ENCODE measurements around the gene TESPA1.
"Not testable (repeated sequence)": the region's sequence is repeated elsewhere in the genome, so short reads cannot be mapped to it uniquely, and the experiment has no call there.

The TESPA1 gene

DNA sequence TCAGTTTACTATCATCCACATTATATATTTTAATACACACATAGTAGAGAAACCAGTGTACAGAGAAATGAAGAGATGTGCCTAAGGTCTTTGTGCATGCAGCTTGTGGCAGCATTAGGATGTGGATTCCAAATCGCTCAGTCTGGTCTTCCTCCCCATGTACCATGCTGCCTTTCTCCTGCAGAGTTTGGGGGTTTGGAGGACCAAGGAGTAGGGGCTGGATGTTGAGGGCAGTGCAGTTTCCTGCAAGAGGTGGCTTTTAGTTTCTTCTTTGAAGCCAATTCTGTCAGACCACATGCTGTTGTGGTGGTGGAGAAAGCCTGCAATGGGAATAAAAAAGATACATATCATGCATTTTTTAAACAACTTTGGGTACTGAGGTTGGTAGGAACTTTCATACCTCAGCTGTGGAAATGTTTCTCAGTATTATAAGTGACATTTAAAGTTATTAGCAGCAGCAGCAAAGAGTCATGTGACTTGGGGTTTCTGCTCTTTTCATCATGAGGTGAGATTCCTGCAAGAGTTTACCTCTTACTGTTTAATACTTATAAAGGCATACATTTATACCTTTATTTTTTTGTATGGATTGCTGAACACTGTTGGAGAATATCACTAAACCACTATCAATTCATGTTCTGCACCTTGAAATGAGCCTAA is 34.4 kb downstream of the TESPA1 start:
- Histone ChIP-seq H3K27ac (ENCODE audit: low read depth, low read length) (no peak overlapping the region), H3K9ac (ENCODE audit: low read depth in 1 of 2, low read length in 2 of 2) (no peak overlapping the region), H3K27me3 (ENCODE audit: control insufficient read depth in 1 of 2, insufficient read depth in 2 of 2, low read length in 2 of 2) (no peaks in the 10 kb centered on the region), H3K9me3 (ENCODE audit: control insufficient read depth in 1 of 2, low read length in 2 of 2) (no peaks in the 10 kb centered on the region), H3K4me3 (ENCODE audit: low read depth in 1 of 2, low read length in 2 of 2) (no peak overlapping the region), H3K36me3 (ENCODE audit: control insufficient read depth in 1 of 2, insufficient read depth in 2 of 2, low read length in 2 of 2) (no peaks in the 10 kb centered on the region), H3K4me1 (ENCODE audit: control insufficient read depth in 1 of 2, insufficient read depth in 2 of 2, low read length in 2 of 2) (no peaks in the 10 kb centered on the region)

DNA sequence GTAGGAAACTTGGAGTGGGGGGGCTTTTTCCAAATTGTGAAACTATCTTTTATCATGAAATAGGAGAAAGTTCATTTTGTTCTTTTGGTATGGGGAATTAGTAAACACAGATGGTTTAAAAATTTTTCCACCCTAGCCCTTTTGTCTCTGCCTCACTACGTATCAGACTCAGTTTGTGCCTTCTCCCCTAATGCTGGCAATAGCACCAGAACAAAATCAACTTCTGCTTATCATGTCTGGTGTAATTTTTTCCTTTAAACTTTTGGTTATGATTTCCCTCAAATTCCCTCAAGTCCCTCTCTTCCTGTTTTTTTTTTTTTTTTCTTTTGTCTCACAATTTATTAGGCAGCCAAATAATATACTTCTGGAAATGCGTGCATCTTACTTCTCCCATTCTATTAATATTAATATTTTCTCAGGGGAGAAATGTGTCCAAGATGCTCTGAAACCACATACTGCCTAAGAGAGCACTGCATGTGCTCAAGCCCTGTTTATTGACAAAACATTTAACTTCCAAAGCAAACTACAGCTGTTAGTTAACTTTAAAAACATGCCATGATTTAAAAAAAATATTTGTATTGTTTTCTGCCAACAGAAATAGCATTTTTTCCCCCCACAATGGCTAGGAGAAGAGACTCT is 35.4 kb downstream of the TESPA1 start:
- Histone ChIP-seq H3K4me3 (ENCODE audit: low read depth in 1 of 2, low read length in 2 of 2) (no peak overlapping the region), H3K9ac (ENCODE audit: low read depth in 1 of 2, low read length in 2 of 2) (no peak overlapping the region), H3K36me3 (ENCODE audit: control insufficient read depth in 1 of 2, insufficient read depth in 2 of 2, low read length in 2 of 2) (no peaks in the 10 kb centered on the region), H3K27me3 (ENCODE audit: control insufficient read depth in 1 of 2, insufficient read depth in 2 of 2, low read length in 2 of 2) (no peaks in the 10 kb centered on the region), H3K27ac (ENCODE audit: low read depth, low read length) (no peak overlapping the region), H3K9me3 (ENCODE audit: control insufficient read depth in 1 of 2, low read length in 2 of 2) (no peaks in the 10 kb centered on the region), H3K4me1 (ENCODE audit: control insufficient read depth in 1 of 2, insufficient read depth in 2 of 2, low read length in 2 of 2) (no peaks in the 10 kb centered on the region)

DNA sequence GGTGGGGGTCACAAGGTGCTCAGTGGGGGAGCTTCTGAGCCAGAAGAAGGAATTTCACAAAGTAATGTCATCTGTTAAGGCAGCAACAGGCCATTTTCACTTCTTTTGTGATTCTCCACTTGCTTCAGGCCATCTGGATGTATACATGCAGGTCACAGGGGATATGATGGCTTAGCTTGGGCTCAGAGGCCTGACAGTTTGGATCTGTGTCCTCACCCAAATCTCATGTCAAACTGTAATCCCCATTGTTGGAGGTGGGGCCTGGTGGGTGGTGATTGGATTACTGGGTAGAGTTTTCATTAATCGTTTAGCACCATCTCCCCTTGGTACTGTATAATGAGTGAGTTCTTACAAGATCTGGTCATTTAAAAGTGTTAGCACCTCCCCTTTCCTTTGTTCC is 36.4 kb downstream of the TESPA1 start:
- no peaks in the 10 kb centered on the region for H3K9me3 ChIP-seq (ENCODE audit: control insufficient read depth in 1 of 2, low read length in 2 of 2)
- H3K36me3 ChIP-seq (ENCODE audit: control insufficient read depth in 1 of 2, insufficient read depth in 2 of 2, low read length in 2 of 2): no peaks in the 10 kb centered on the region
- no peak overlapping the region for H3K27ac ChIP-seq (ENCODE audit: low read depth, low read length)
- no peak overlapping the region for H3K4me3 ChIP-seq (ENCODE audit: low read depth in 1 of 2, low read length in 2 of 2)
- H3K27me3 ChIP-seq (ENCODE audit: control insufficient read depth in 1 of 2, insufficient read depth in 2 of 2, low read length in 2 of 2): no peaks in the 10 kb centered on the region
- H3K4me1 ChIP-seq (ENCODE audit: control insufficient read depth in 1 of 2, insufficient read depth in 2 of 2, low read length in 2 of 2): no peaks in the 10 kb centered on the region
- H3K9ac ChIP-seq (ENCODE audit: low read depth in 1 of 2, low read length in 2 of 2): no peak overlapping the region

DNA sequence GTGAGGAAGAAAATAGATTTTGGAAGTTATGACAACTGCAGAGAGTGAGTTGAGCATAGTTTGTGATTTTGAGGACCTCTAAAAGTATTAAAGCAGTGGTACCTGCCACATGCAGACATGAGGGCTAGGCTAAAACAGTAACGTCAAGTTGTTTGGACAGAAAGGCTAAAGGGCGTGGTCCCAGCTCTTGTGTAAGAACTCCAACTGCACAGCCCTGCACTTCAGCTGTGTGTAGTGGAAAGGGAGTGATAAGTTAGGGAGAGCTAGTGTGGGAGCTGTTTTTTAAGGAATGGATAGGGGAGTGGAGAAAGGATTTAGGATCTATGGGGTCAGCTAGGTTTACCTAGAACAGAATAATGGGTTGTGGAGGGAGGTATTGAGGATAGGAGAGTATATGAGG is 39.5 kb downstream of the TESPA1 start:
- Histone ChIP-seq H3K36me3 (ENCODE audit: control insufficient read depth in 1 of 2, insufficient read depth in 2 of 2, low read length in 2 of 2) (no peaks in the 10 kb centered on the region), H3K27ac (ENCODE audit: low read depth, low read length) (no peak overlapping the region), H3K4me1 (ENCODE audit: control insufficient read depth in 1 of 2, insufficient read depth in 2 of 2, low read length in 2 of 2) (no peaks in the 10 kb centered on the region), H3K9me3 (ENCODE audit: control insufficient read depth in 1 of 2, low read length in 2 of 2) (no peaks in the 10 kb centered on the region), H3K4me3 (ENCODE audit: low read depth in 1 of 2, low read length in 2 of 2) (no peak overlapping the region), H3K27me3 (ENCODE audit: control insufficient read depth in 1 of 2, insufficient read depth in 2 of 2, low read length in 2 of 2) (no peaks in the 10 kb centered on the region), H3K9ac (ENCODE audit: low read depth in 1 of 2, low read length in 2 of 2) (no peak overlapping the region)

DNA sequence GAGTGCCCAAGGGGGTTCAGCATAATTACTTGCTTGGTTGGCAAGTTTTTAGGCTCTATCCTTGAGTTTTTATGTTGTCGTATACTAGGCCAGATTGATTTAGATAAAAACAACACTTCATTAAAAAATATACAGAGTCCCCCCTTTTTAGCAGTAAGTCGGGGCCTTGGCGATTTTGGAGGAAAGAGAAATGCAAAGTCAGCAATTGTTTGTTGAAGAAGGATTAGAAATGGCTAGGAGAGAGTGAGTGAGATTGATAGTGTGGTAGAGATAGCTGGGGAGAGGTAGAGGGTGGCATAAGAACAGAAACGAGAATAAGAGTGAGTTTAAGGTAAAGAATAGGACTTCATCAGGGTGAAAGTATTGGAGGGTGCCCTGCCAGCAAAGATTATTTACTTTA is 41.3 kb downstream of the TESPA1 start:
- H3K9ac ChIP-seq (ENCODE audit: low read depth in 1 of 2, low read length in 2 of 2); H3K4me3 ChIP-seq (ENCODE audit: low read depth in 1 of 2, low read length in 2 of 2); H3K9me3 ChIP-seq (ENCODE audit: control insufficient read depth in 1 of 2, low read length in 2 of 2); H3K4me1 ChIP-seq (ENCODE audit: control insufficient read depth in 1 of 2, insufficient read depth in 2 of 2, low read length in 2 of 2); H3K27me3 ChIP-seq (ENCODE audit: control insufficient read depth in 1 of 2, insufficient read depth in 2 of 2, low read length in 2 of 2); H3K36me3 ChIP-seq (ENCODE audit: control insufficient read depth in 1 of 2, insufficient read depth in 2 of 2, low read length in 2 of 2); H3K27ac ChIP-seq (ENCODE audit: low read depth, low read length): not testable (repeated sequence)

DNA sequence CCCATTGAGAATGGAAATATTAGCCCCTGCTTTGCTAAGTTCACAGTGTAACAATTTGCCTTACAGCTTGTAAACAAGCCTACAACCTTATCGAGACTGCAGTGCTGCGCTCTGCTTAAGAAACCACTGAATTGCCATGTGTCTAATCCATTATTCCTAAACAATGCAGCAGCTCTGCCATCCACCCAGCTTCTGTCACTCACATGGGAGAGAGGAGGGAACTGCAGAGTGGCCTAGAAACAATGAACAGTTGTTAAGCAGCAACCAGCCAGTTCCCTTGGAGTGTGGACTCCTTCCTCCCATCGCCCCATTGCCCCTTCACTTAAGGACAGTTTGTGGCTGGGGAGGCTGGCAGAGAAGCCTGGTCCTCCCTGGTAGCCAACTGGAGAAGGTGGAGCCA is 42.9 kb downstream of the TESPA1 start:
- H3K27me3 ChIP-seq (ENCODE audit: control insufficient read depth in 1 of 2, insufficient read depth in 2 of 2, low read length in 2 of 2): no peaks in the 10 kb centered on the region
- H3K36me3 ChIP-seq (ENCODE audit: control insufficient read depth in 1 of 2, insufficient read depth in 2 of 2, low read length in 2 of 2): no peaks in the 10 kb centered on the region
- H3K9me3 ChIP-seq (ENCODE audit: control insufficient read depth in 1 of 2, low read length in 2 of 2): no peaks in the 10 kb centered on the region
- H3K9ac ChIP-seq (ENCODE audit: low read depth in 1 of 2, low read length in 2 of 2): no peak overlapping the region
- H3K4me3 ChIP-seq (ENCODE audit: low read depth in 1 of 2, low read length in 2 of 2): no peak overlapping the region
- no peak overlapping the region for H3K27ac ChIP-seq (ENCODE audit: low read depth, low read length)
- no peaks in the 10 kb centered on the region for H3K4me1 ChIP-seq (ENCODE audit: control insufficient read depth in 1 of 2, insufficient read depth in 2 of 2, low read length in 2 of 2)

DNA sequence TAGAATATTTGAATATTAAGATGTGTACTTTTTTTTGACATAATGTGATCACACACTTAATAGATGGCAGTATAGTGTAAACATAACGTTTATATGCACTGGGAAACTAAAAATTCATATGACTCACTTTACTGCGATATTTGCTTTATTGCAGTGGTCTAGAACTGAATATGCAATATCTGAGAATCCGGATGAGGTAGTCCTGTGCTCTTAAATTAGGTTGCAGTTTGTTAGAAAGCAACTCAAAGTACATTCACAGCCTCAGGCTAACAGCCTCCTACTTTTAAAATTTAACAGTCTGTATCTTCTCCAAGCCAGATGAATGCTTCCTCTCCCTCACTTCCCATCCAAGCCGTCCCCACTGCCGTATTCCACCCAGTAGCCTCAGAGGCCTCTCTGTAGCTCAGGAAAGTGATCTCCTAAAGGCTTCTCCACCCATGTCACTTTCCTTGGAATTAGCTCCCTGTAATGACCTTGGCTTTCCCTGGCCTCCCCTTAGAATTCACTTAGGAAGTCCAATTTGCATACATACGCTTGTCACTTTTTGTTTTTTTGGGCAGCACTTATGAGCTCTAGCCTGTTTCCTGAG is 43.7 kb downstream of the TESPA1 start:
- H3K4me3 ChIP-seq (ENCODE audit: low read depth in 1 of 2, low read length in 2 of 2): no peak overlapping the region
- no peaks in the 10 kb centered on the region for H3K9me3 ChIP-seq (ENCODE audit: control insufficient read depth in 1 of 2, low read length in 2 of 2)
- no peak overlapping the region for H3K9ac ChIP-seq (ENCODE audit: low read depth in 1 of 2, low read length in 2 of 2)
- no peaks in the 10 kb centered on the region for H3K4me1 ChIP-seq (ENCODE audit: control insufficient read depth in 1 of 2, insufficient read depth in 2 of 2, low read length in 2 of 2)
- no peaks in the 10 kb centered on the region for H3K36me3 ChIP-seq (ENCODE audit: control insufficient read depth in 1 of 2, insufficient read depth in 2 of 2, low read length in 2 of 2)
- no peaks in the 10 kb centered on the region for H3K27me3 ChIP-seq (ENCODE audit: control insufficient read depth in 1 of 2, insufficient read depth in 2 of 2, low read length in 2 of 2)
- H3K27ac ChIP-seq (ENCODE audit: low read depth, low read length): no peak overlapping the region

DNA sequence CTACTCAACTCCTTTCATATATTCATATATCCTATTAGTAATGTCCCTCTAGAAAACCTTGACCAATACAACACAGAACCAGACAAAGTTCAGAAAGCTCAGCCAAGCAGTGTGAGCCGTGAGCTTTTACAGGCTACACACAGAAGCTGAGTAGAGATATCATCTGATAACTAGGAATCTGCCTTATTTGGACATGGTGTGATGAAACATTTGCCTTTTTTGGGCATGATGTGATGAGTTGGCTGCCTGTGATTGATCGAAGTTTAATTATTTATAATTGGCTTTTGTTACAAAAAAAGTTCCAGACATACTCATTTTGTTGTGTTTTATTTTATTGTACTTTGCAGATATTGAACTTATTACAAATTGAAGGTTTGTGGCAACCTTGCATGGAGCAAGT is 46.6 kb downstream of the TESPA1 start:
- Histone ChIP-seq H3K9ac (ENCODE audit: low read depth in 1 of 2, low read length in 2 of 2) (no peak overlapping the region), H3K27ac (ENCODE audit: low read depth, low read length) (no peak overlapping the region), H3K9me3 (ENCODE audit: control insufficient read depth in 1 of 2, low read length in 2 of 2) (no peaks in the 10 kb centered on the region), H3K4me3 (ENCODE audit: low read depth in 1 of 2, low read length in 2 of 2) (no peak overlapping the region), H3K36me3 (ENCODE audit: control insufficient read depth in 1 of 2, insufficient read depth in 2 of 2, low read length in 2 of 2) (no peaks in the 10 kb centered on the region), H3K4me1 (ENCODE audit: control insufficient read depth in 1 of 2, insufficient read depth in 2 of 2, low read length in 2 of 2) (no peaks in the 10 kb centered on the region), H3K27me3 (ENCODE audit: control insufficient read depth in 1 of 2, insufficient read depth in 2 of 2, low read length in 2 of 2) (no peaks in the 10 kb centered on the region)

DNA sequence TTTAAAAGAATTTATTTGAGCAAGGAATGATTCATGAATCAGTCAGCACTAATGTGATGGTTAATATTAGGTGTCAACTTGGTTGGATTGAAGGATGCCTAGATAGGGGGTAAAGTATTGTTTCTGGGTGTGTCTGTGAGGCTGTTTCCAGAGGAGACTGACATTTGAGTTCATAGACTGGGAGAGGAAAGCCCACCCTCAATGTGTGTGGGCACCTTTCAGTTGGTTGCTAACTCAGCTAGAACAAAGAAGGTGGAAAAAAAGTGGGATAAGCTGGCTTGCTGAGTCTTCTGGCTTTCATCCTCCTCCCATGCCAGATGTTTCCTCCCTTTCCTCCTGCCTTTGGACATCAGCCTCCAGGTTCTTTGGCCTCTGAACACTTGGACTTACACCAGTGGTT is 47.2 kb downstream of the TESPA1 start:
- Histone ChIP-seq H3K27ac (ENCODE audit: low read depth, low read length) (no peak overlapping the region), H3K36me3 (ENCODE audit: control insufficient read depth in 1 of 2, insufficient read depth in 2 of 2, low read length in 2 of 2) (no peaks in the 10 kb centered on the region), H3K4me3 (ENCODE audit: low read depth in 1 of 2, low read length in 2 of 2) (no peak overlapping the region), H3K9me3 (ENCODE audit: control insufficient read depth in 1 of 2, low read length in 2 of 2) (no peaks in the 10 kb centered on the region), H3K27me3 (ENCODE audit: control insufficient read depth in 1 of 2, insufficient read depth in 2 of 2, low read length in 2 of 2) (no peaks in the 10 kb centered on the region), H3K9ac (ENCODE audit: low read depth in 1 of 2, low read length in 2 of 2) (no peak overlapping the region), H3K4me1 (ENCODE audit: control insufficient read depth in 1 of 2, insufficient read depth in 2 of 2, low read length in 2 of 2) (no peaks in the 10 kb centered on the region)

DNA sequence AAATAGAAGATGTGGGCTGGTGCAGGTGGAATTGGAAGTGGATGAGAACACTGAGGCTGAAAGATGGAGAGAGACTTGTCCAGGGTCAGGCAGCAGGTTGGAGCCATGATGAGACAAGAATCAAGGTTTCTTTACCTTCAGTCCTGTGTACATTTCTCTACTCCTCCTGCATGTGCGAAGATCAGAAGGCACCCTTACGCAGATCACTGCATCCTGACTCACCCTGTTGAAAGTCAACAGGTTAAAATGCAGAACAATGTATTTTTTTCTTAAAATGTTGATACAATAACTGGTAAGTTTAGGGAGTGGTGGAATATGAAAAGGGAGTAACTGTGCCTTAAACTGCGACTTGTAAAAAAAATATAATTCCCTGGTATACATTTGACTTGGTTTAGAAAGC is 47.8 kb downstream of the TESPA1 start:
- no peaks in the 10 kb centered on the region for H3K36me3 ChIP-seq (ENCODE audit: control insufficient read depth in 1 of 2, insufficient read depth in 2 of 2, low read length in 2 of 2)
- no peak overlapping the region for H3K9ac ChIP-seq (ENCODE audit: low read depth in 1 of 2, low read length in 2 of 2)
- no peaks in the 10 kb centered on the region for H3K27me3 ChIP-seq (ENCODE audit: control insufficient read depth in 1 of 2, insufficient read depth in 2 of 2, low read length in 2 of 2)
- H3K27ac ChIP-seq (ENCODE audit: low read depth, low read length): no peak overlapping the region
- H3K4me3 ChIP-seq (ENCODE audit: low read depth in 1 of 2, low read length in 2 of 2): no peak overlapping the region
- no peaks in the 10 kb centered on the region for H3K4me1 ChIP-seq (ENCODE audit: control insufficient read depth in 1 of 2, insufficient read depth in 2 of 2, low read length in 2 of 2)
- H3K9me3 ChIP-seq (ENCODE audit: control insufficient read depth in 1 of 2, low read length in 2 of 2): no peaks in the 10 kb centered on the region
